SK-N-SH (cell line): Measurements from ENCODE around the gene GRB10. TPM values are rescaled to one million over a fixed set of nuclear protein-coding genes. Genes with fewer than 3 reads are reported as not detected.
"Not testable (repeated sequence)": the region's sequence is repeated elsewhere in the genome, so short reads cannot be mapped to it uniquely, and the experiment has no call there.

Experiments
- CTCF ChIA-PET: fragments of 300-600, 350-600 bp; formaldehyde crosslinking; extraction: SDS; loops from one replicate; lab custom pipeline; 2021; lab: Yijun Ruan, JAX
- POLR2A ChIA-PET: fragments of 350-600 bp; sonication (Branson Sonifier 250); formaldehyde crosslinking; extraction: SDS; loops from one replicate; lab custom pipeline; 2020; ENCODE audit warnings: antibody characterized with exemption, inconsistent platforms; lab: Yijun Ruan, JAX
- DNase-seq: peaks from one replicate; pipeline ENCODE4 v3.0.0; 2012
- H2AFZ ChIP-seq: fragments of 200-600 bp; sonication (generic); 2 replicates; pipeline ENCODE4 v1.8.1; 2016; ENCODE audit warnings: antibody characterized with exemption, mild to moderate bottlenecking, low read depth
- H3F3A ChIP-seq: fragments of 200-600 bp; sonication (generic); replicated peaks from 2 replicates; pipeline ENCODE3; 2016; ENCODE audit warnings: antibody characterized with exemption, mild to moderate bottlenecking; ENCODE audit not compliant: insufficient read depth
- H3K27ac ChIP-seq, 2 experiments: fragments of 200-500 bp in 1 of 2; fragments of 200-600 bp in 1 of 2; sonication (Bioruptor generic) in 1 of 2; sonication (generic), shearing (Covaris generic) in 1 of 2; 2 replicates each; pipeline versions ENCODE4 v1.5.1 to v1.6.1; 2014 to 2016; ENCODE audit warnings: low read depth in 2 of 2, inconsistent platforms in 1 of 2, low read length in 1 of 2, mild to moderate bottlenecking in 1 of 2, mixed read lengths in 1 of 2
- H3K27me3 ChIP-seq: fragments of 200-600 bp; sonication (generic), shearing (Covaris generic); 2 replicates; pipeline ENCODE4 v1.6.1; 2016; ENCODE audit warnings: mixed run types; ENCODE audit not compliant: insufficient read depth
- H3K36me3 ChIP-seq, 2 experiments: fragments of 200-500 bp in 1 of 2; fragments of 200-600 bp in 1 of 2; sonication (Bioruptor generic) in 1 of 2; sonication (generic) in 1 of 2; replicated peaks in 1 of 2; 2 replicates each; pipeline versions ENCODE3 to v1.5.1; 2014 to 2016; ENCODE audit warnings: low read length in 1 of 2, mild to moderate bottlenecking in 1 of 2; ENCODE audit not compliant: insufficient read depth in 2 of 2, control insufficient read depth in 1 of 2
- H3K4me1 ChIP-seq, 2 experiments: fragments of 200-500 bp in 1 of 2; fragments of 200-600 bp in 1 of 2; sonication (Bioruptor generic) in 1 of 2; sonication (generic), shearing (Covaris generic) in 1 of 2; 2 replicates each; pipeline versions ENCODE4 v1.5.1 to v1.6.1; 2014 to 2016; ENCODE audit warnings: low read depth in 1 of 2, low read length in 1 of 2, mixed run types in 1 of 2; ENCODE audit not compliant: insufficient read depth in 2 of 2, control insufficient read depth in 1 of 2
- H3K4me2 ChIP-seq: fragments of 200-600 bp; sonication (generic), shearing (Covaris generic); 2 replicates; pipeline ENCODE4 v1.6.1; 2017; ENCODE audit warnings: mixed run types
- H3K4me3 ChIP-seq, 2 experiments: fragments of 200-500 bp in 1 of 2; fragments of 200-600 bp in 1 of 2; sonication (Bioruptor generic) in 1 of 2; sonication (generic), shearing (Covaris generic) in 1 of 2; 2 replicates each; pipeline versions ENCODE4 v1.5.1 to v1.8.1; 2014 to 2016; ENCODE audit warnings: low read depth in 2 of 2, inconsistent platforms in 1 of 2, low read length in 1 of 2, mild to moderate bottlenecking in 1 of 2, mixed read lengths in 1 of 2, moderate library complexity in 1 of 2
- H3K79me2 ChIP-seq: fragments of 200-600 bp; sonication (generic); 2 replicates; pipeline ENCODE4 v1.8.1; 2017; ENCODE audit warnings: mild to moderate bottlenecking; ENCODE audit not compliant: insufficient read depth
- H3K9ac ChIP-seq: fragments of 200-600 bp; sonication (generic); 2 replicates; pipeline ENCODE4 v1.6.1; 2017; ENCODE audit warnings: mixed run types
- H3K9me2 ChIP-seq: fragments of 200-600 bp; sonication (generic); 2 replicates; pipeline ENCODE4 v1.6.1; 2017; ENCODE audit warnings: mixed run types
- H3K9me3 ChIP-seq: fragments of 200-600 bp; sonication (generic); 2 replicates; pipeline ENCODE4 v1.6.1; 2017; ENCODE audit warnings: mixed run types, mild to moderate bottlenecking, moderate library complexity
- H4K20me1 ChIP-seq: fragments of 200-600 bp; sonication (generic); 2 replicates; pipeline ENCODE4 v1.6.1; 2017; ENCODE audit warnings: mild to moderate bottlenecking, mixed run types; ENCODE audit not compliant: insufficient read depth
- CHD2 ChIP-seq: fragments of 150-350 bp; IDR thresholded peaks from 2 replicates; pipeline ENCODE4 v1.6.1; 2018; ENCODE audit warnings: low read length; ENCODE audit not compliant: partially characterized antibody
- EP300 ChIP-seq, 2 experiments: IDR thresholded peaks; 2 replicates each; pipeline versions ENCODE4 v1.4.0 to v1.6.1; 2012; ENCODE audit warnings: borderline replicate concordance in 1 of 2, low read depth in 1 of 2, low read length in 1 of 2
- FOSL2 ChIP-seq: IDR thresholded peaks from 2 replicates; pipeline ENCODE4 v1.4.0; 2012; ENCODE audit warnings: low read depth, mild to moderate bottlenecking, moderate library complexity, borderline replicate concordance
- FOXM1 ChIP-seq: IDR thresholded peaks from 2 replicates; pipeline ENCODE4 v1.4.0; 2012; ENCODE audit warnings: low read depth, mild to moderate bottlenecking
- JUND ChIP-seq: IDR thresholded peaks from 2 replicates; pipeline ENCODE4 v1.4.0; 2012
- POLR2AphosphoS5 ChIP-seq: IDR thresholded peaks from 2 replicates; pipeline ENCODE4 v1.6.1; 2012; ENCODE audit warnings: low read depth, low read length
- RCOR1 ChIP-seq: fragments of 150-350 bp; IDR thresholded peaks from 2 replicates; pipeline ENCODE4 v1.6.1; 2017; ENCODE audit warnings: antibody characterized with exemption, low read length
- RXRA ChIP-seq: IDR thresholded peaks from 2 replicates; pipeline ENCODE4 v1.4.0; 2012; ENCODE audit warnings: low read depth, mild to moderate bottlenecking, borderline replicate concordance
- SIN3A ChIP-seq: IDR thresholded peaks from 2 replicates; pipeline ENCODE4 v1.6.1; 2012; ENCODE audit warnings: low read depth, mild to moderate bottlenecking, low read length, moderate library complexity, borderline replicate concordance
- SMC3 ChIP-seq: IDR thresholded peaks from 2 replicates; pipeline ENCODE4 v1.6.1; 2012; ENCODE audit warnings: low read depth, low read length, improper control_type of control experiment
- YY1 ChIP-seq: IDR thresholded peaks from 2 replicates; pipeline ENCODE4 v1.4.0; 2012; ENCODE audit warnings: low read depth, mild to moderate bottlenecking
- WGBS: methylation state at CpG from one replicate; pipeline ENCODE4 v1.1.6; 2017; ENCODE audit warnings: low lambda C conversion rate; 5-methylcytosine and 5-hydroxymethylcytosine counted together
- polyA plus RNA-seq, 3 experiments: library from polyadenylated mRNA; depleted of rRNA; stranded (reverse); fragments of >200 nt; gene quantifications; 2 replicates each; pipeline ENCODE4 v1.2.3, GENCODE V29; 2012
- TF ChIP-seq, protein P1 (sequence below): fragments of 150-350 bp; IDR thresholded peaks from 2 replicates; pipeline ENCODE4 v1.6.1; 2017; ENCODE audit warnings: antibody characterized with exemption, low read length, low read depth, borderline replicate concordance
- TF ChIP-seq, protein P2 (sequence below): IDR thresholded peaks from 2 replicates; pipeline ENCODE4 v1.4.0; 2012; ENCODE audit warnings: low read depth, borderline replicate concordance
- TF ChIP-seq, protein P3 (sequence below): fragments of 150-350 bp; IDR thresholded peaks from 2 replicates; pipeline ENCODE4 v1.6.1; 2016; ENCODE audit warnings: mild to moderate bottlenecking, low read depth, low read length

Gene GRB10
- polyA plus RNA-seq, 1 of the 3 experiments (the other 2 are of a cell fraction) = 5.1 TPM

- TF ChIP-seq RXRA (no peak), SIN3A (no peak)
- TF ChIP-seq, all 33 proteins: peak for 0
These were observed 202.6 kb downstream of the GRB10 start (continued) for GRCh38 chr7:50580057-50580456.

- H3K9ac ChIP-seq, H3K27me3 ChIP-seq, H3K79me2 ChIP-seq, H2AFZ ChIP-seq, H3K4me2 ChIP-seq, H3K4me1 ChIP-seq, H3F3A ChIP-seq, H4K20me1 ChIP-seq, H3K9me3 ChIP-seq, DNase-seq, H3K27ac ChIP-seq, CTCF ChIA-PET, POLR2A ChIA-PET, H3K9me2 ChIP-seq, H3K36me3 ChIP-seq, H3K4me3 ChIP-seq: not testable (repeated sequence)
- 65% methylated on average over 4 of the region's 4 CpGs for WGBS
These were observed 204.6 kb downstream of the GRB10 start for GRCh38 chr7:50578105-50578504.

DNA sequence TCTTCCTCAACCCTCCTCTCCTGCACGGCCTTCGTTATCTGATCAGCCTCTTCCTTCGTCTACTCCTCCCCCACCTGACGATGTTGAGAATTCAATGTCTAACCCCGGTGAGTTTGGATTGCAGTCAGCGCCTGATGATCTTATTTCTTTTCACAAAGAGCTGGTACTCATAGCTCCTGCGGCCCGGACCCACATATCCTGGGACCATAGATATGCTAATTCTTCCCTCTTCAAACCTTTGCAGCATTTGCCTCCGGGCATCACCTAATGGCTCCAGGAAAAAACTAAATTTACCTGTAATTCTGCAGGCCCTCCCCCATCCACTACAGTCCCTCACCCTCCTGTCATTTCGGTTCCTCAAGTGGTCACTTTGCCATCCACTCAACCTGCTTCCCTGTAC is 205.1 kb downstream of the GRB10 start:
- H3K79me2 ChIP-seq = no peaks in the 10 kb centered on the region
- 63% methylated on average over 10 of the region's 10 CpGs for WGBS
- no peak overlapping the region for H3K27ac ChIP-seq
- H2AFZ ChIP-seq = no peak overlapping the region
- no peaks in the 10 kb centered on the region for H3K27me3 ChIP-seq
- ChIA-PET CTCF (no interaction called here), POLR2A (no interaction called here)
- H3K4me1 ChIP-seq = peaks cover 0 to 2% of the 10 kb centered on the region in 2 experiments; a peak in 1 of 4 replicates
- DNase-seq = no peak
- no peaks in the 10 kb centered on the region for H4K20me1 ChIP-seq
- no peaks in the 10 kb centered on the region for H3K9me3 ChIP-seq
- H3F3A ChIP-seq = no peaks in the 10 kb centered on the region
- H3K9ac ChIP-seq = no peak overlapping the region
- H3K9me2 ChIP-seq = no peaks in the 10 kb centered on the region
- H3K36me3 ChIP-seq = no peaks in the 10 kb centered on the region
- H3K4me2 ChIP-seq = no peak overlapping the region
- no peak overlapping the region for H3K4me3 ChIP-seq
- no peak for TF ChIP-seq SMC3
- TF ChIP-seq RCOR1 = no peak
- TF ChIP-seq FOSL2 = no peak
- no peak for TF ChIP-seq FOXM1
- TF ChIP-seq, protein P1, sequence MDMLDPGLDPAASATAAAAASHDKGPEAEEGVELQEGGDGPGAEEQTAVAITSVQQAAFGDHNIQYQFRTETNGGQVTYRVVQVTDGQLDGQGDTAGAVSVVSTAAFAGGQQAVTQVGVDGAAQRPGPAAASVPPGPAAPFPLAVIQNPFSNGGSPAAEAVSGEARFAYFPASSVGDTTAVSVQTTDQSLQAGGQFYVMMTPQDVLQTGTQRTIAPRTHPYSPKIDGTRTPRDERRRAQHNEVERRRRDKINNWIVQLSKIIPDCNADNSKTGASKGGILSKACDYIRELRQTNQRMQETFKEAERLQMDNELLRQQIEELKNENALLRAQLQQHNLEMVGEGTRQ = no peak
- TF ChIP-seq POLR2AphosphoS5 = no peak
- TF ChIP-seq, protein P2, sequence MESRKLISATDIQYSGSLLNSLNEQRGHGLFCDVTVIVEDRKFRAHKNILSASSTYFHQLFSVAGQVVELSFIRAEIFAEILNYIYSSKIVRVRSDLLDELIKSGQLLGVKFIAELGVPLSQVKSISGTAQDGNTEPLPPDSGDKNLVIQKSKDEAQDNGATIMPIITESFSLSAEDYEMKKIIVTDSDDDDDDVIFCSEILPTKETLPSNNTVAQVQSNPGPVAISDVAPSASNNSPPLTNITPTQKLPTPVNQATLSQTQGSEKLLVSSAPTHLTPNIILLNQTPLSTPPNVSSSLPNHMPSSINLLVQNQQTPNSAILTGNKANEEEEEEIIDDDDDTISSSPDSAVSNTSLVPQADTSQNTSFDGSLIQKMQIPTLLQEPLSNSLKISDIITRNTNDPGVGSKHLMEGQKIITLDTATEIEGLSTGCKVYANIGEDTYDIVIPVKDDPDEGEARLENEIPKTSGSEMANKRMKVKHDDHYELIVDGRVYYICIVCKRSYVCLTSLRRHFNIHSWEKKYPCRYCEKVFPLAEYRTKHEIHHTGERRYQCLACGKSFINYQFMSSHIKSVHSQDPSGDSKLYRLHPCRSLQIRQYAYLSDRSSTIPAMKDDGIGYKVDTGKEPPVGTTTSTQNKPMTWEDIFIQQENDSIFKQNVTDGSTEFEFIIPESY = no peak
- TF ChIP-seq YY1 = no peak
- no peak for TF ChIP-seq CHD2
- TF ChIP-seq, protein P3, sequence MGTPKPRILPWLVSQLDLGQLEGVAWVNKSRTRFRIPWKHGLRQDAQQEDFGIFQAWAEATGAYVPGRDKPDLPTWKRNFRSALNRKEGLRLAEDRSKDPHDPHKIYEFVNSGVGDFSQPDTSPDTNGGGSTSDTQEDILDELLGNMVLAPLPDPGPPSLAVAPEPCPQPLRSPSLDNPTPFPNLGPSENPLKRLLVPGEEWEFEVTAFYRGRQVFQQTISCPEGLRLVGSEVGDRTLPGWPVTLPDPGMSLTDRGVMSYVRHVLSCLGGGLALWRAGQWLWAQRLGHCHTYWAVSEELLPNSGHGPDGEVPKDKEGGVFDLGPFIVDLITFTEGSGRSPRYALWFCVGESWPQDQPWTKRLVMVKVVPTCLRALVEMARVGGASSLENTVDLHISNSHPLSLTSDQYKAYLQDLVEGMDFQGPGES = no peak
- TF ChIP-seq JUND = no peak
- no peak for TF ChIP-seq EP300 (IDR thresholded peaks at IDR 0.05; ENCODE audit: borderline replicate concordance in 1 of 2, low read depth in 1 of 2, low read length in 1 of 2)

DNA sequence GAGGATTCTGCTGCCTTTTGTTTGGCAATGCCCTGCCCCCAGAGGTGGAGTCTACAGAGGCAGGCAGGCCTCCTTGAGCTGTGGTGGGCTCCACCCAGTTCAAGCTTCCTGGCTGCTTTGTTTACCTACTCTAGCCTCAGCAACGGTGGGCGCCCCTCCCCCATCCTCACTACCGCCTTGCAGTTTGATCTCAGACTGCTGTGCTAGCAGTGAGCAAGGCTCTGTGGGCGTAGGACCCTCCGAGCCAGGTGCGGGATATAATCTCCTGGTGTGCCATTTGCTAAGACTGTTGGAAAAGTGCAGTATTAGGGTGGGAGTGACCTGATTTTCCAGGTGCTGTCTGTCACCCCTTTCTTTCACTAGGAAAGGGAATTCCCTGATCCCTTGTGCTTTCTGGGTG is 206.3 kb downstream of the GRB10 start:
- H3K9me3 ChIP-seq, H2AFZ ChIP-seq, CTCF ChIA-PET, H3K79me2 ChIP-seq, H3K4me2 ChIP-seq, H3K9me2 ChIP-seq, POLR2A ChIA-PET, H4K20me1 ChIP-seq, H3K9ac ChIP-seq, DNase-seq, H3K27ac ChIP-seq, H3K36me3 ChIP-seq, H3K4me1 ChIP-seq, H3K27me3 ChIP-seq, H3F3A ChIP-seq, H3K4me3 ChIP-seq: not testable (repeated sequence)
- 52% methylated on average over 6 of the region's 6 CpGs for WGBS
